ENCODE measurements around the gene ANKS1A.

- TF ChIP-seq, protein P1, sequence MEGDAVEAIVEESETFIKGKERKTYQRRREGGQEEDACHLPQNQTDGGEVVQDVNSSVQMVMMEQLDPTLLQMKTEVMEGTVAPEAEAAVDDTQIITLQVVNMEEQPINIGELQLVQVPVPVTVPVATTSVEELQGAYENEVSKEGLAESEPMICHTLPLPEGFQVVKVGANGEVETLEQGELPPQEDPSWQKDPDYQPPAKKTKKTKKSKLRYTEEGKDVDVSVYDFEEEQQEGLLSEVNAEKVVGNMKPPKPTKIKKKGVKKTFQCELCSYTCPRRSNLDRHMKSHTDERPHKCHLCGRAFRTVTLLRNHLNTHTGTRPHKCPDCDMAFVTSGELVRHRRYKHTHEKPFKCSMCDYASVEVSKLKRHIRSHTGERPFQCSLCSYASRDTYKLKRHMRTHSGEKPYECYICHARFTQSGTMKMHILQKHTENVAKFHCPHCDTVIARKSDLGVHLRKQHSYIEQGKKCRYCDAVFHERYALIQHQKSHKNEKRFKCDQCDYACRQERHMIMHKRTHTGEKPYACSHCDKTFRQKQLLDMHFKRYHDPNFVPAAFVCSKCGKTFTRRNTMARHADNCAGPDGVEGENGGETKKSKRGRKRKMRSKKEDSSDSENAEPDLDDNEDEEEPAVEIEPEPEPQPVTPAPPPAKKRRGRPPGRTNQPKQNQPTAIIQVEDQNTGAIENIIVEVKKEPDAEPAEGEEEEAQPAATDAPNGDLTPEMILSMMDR (conservative IDR thresholded peaks at IDR 0.05; ENCODE audit: low read depth, low read length), result no peak
- no peak for TF ChIP-seq EZH2 (IDR thresholded peaks at IDR 0.05; ENCODE audit: borderline replicate concordance, low read depth, low read length, poor library complexity, severe bottlenecking)
Measured at GRCh38 chr6:35056952-35057351, 167.9 kb downstream of the ANKS1A start.
